Measurements from ENCODE around the gene MOB3A. TPM values are rescaled to one million over a fixed set of nuclear protein-coding genes. Genes with fewer than 3 reads are reported as not detected.
A peak's percentile ranks its signal among the peaks of the same experiment; 100 is the strongest.

Gene MOB3A
- total and polyA plus RNA-seq, 9 of the 15 experiments (the other 6 are each of a cell fraction or from before 2014, with no cell fraction given), result 1.1 to 24.1 (median 6.0) TPM

DNA sequence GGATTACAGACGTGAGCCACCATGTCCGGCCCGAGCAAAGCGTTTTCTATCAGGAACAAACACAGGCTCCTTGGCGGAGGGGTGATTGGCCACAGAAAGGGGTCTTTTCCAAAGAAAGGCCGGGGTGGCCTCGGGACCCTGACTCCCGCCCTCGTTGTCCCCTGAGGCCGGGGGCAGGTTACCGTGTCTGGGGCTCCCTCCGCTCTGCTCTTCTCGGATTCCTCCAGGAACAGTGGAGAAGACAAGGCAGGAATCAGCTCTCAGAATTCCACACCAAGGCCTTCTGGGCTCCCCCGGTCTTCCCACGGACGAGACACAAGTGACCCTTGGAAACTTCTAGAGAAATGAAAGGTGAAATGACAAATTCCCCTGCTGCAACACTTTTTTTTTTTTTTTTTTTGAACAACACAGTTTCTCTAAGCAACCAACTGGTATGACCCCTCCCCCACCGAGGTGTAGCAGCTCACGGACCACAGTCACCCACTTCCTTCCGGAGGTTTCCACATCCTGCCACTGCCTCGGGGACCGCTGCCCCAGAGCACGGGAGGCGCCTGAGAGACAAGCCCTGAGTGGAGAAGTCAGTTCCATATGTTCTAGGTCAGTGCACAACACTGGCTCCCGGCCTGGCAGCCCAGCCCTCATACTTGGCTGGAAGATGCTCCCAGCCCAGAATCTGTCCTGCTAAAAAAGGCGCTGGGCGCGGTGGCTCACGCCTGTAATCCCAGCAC is 11.0 kb downstream of the MOB3A start (continued):
- TF ChIP-seq CREM (IDR thresholded peaks at IDR 0.05; ENCODE audit: low read depth) (0 out of 2 replicates have a peak, but pooled peaks have one; percentile 28), RNF2 (IDR thresholded peaks at IDR 0.05) (peak; percentile 59; the same call in 1 of the 2 replicates), L3MBTL2 (IDR thresholded peaks at IDR 0.05) (no peak), ZNF408 (CRISPR knock-in tag; IDR thresholded peaks at IDR 0.05; ENCODE audit: low read depth) (no peak), ZNF175 (CRISPR knock-in tag; IDR thresholded peaks at IDR 0.05; ENCODE audit: low read depth) (peak; percentile 53), HNRNPH1 (optimal IDR thresholded peaks at IDR 0.05; ENCODE audit: low read depth, low read length) (no peak), MCM3 (IDR thresholded peaks at IDR 0.05) (no peak), ZBTB40 (IDR thresholded peaks at IDR 0.05) (peak; percentile 85), ZBTB40 (CRISPR knock-in tag; IDR thresholded peaks at IDR 0.05) (no peak), DNMT1 (IDR thresholded peaks at IDR 0.05) (no peak), LARP7 (IDR thresholded peaks at IDR 0.05) (no peak), PCBP1 (IDR thresholded peaks at IDR 0.05; ENCODE audit: low read depth, low read length, poor library complexity, severe bottlenecking) (no peak)

All from K562 (cell line).